K562 (cell line): ENCODE data around the gene CUX1. TPM values are rescaled to one million over a fixed set of nuclear protein-coding genes. Genes with fewer than 3 reads are reported as not detected.

Source experiments
- CEBPG ChIP-seq, 3 experiments: fragments of 200-800 bp in 1 of 3; sonication (Bioruptor generic) in 1 of 3; sonication (generic) in 1 of 3; formaldehyde crosslinking in 1 of 3; IDR thresholded peaks in 2 of 3; conservative IDR thresholded peaks in 1 of 3; 2 replicates each; pipeline versions ENCODE4 v1.6.1 to v1.8.0; 2016 to 2022; ENCODE audit warnings: missing compliant biosample characterization in 2 of 3, missing genetic modification characterization in 2 of 3, mild to moderate bottlenecking in 1 of 3, missing genetic modification reagents in 1 of 3
- CTBP1 ChIP-seq: fragments of 450-650 bp; IDR thresholded peaks from 2 replicates; pipeline ENCODE4 v1.6.1; 2016; ENCODE audit warnings: borderline replicate concordance
- ELK3 ChIP-seq: fragments of 450-650 bp; formaldehyde crosslinking; IDR thresholded peaks from 2 replicates; pipeline ENCODE4 v1.4.0; 2020; ENCODE audit warnings: mild to moderate bottlenecking
- KLF10 ChIP-seq: fragments of 250-450 bp; sonication (Bioruptor Pico); IDR thresholded peaks from 2 replicates; pipeline ENCODE4 v1.6.1; 2021; ENCODE audit warnings: matching md5 sums
- MAFK ChIP-seq: IDR thresholded peaks from 2 replicates; pipeline ENCODE4 v1.6.1; 2011; ENCODE audit warnings: low read length, improper control_type of control experiment
- NR2C2 ChIP-seq, 2 experiments: fragments of 200-800 bp in 1 of 2; sonication (Bioruptor generic) in 1 of 2; sonication (generic) in 1 of 2; formaldehyde crosslinking in 1 of 2; IDR thresholded peaks; 2 replicates each; pipeline versions ENCODE4 v1.6.1 to v1.8.0; 2016 to 2022; ENCODE audit warnings: mild to moderate bottlenecking in 1 of 2, missing compliant biosample characterization in 1 of 2, missing genetic modification characterization in 1 of 2, missing genetic modification reagents in 1 of 2
- PURB ChIP-seq: sonication (generic); formaldehyde crosslinking; IDR thresholded peaks from 2 replicates; pipeline ENCODE4 v1.9.0; 2021; ENCODE audit warnings: low read depth, mild to moderate bottlenecking, missing genetic modification reagents
- SIN3A ChIP-seq, 2 experiments: fragments of 150-350 bp in 1 of 2; IDR thresholded peaks; 2 replicates each; pipeline ENCODE4 v1.6.1; 2011 to 2016; ENCODE audit warnings: borderline replicate concordance in 2 of 2, low read depth in 2 of 2, low read length in 2 of 2, mild to moderate bottlenecking in 2 of 2, moderate library complexity in 2 of 2; ENCODE audit not compliant: control insufficient read depth in 1 of 2
- SNAPC5 ChIP-seq: fragments of 250-450 bp; sonication (Bioruptor Pico); IDR thresholded peaks from 2 replicates; pipeline ENCODE4 v1.8.0; 2021; ENCODE audit warnings: moderate library complexity, mild to moderate bottlenecking, inconsistent platforms
- SNRNP70 ChIP-seq: fragments of 200-400 bp; formaldehyde crosslinking; optimal IDR thresholded peaks from 2 replicates; pipeline ENCODE3; 2017; ENCODE audit warnings: low read depth, low read length
- SRSF7 ChIP-seq: fragments of 200-400 bp; formaldehyde crosslinking; optimal IDR thresholded peaks from 2 replicates; pipeline ENCODE3; 2017; ENCODE audit warnings: mild to moderate bottlenecking, low read depth, low read length
- TGIF2 ChIP-seq: sonication (generic); formaldehyde crosslinking; IDR thresholded peaks from 2 replicates; pipeline ENCODE4 v1.8.1; 2022; ENCODE audit warnings: mild to moderate bottlenecking, missing genetic modification reagents, moderate library complexity
- TSC22D4 ChIP-seq: fragments of 450-650 bp; IDR thresholded peaks from 2 replicates; pipeline ENCODE4 v1.6.1; 2016; ENCODE audit warnings: missing genetic modification characterization, missing biosample characterization, control low read depth
- ZFP30 ChIP-seq: fragments of 250-450 bp; sonication (Bioruptor Pico); IDR thresholded peaks from 2 replicates; pipeline ENCODE4 v1.8.0; 2022; ENCODE audit warnings: moderate library complexity, mild to moderate bottlenecking, inconsistent platforms, borderline replicate concordance
- ZKSCAN1 ChIP-seq: fragments of 150-350 bp; IDR thresholded peaks from 2 replicates; pipeline ENCODE4 v1.6.1; 2016; ENCODE audit warnings: low read depth, low read length
- ZNF3 ChIP-seq: fragments of 250-450 bp; sonication (Bioruptor Pico); IDR thresholded peaks from 2 replicates; pipeline ENCODE4 v1.5.0; 2021; ENCODE audit warnings: mild to moderate bottlenecking, moderate library complexity
- ZNF699 ChIP-seq: fragments of 250-450 bp; sonication (Bioruptor Pico); IDR thresholded peaks from 2 replicates; pipeline ENCODE4 v1.8.0; 2021; ENCODE audit warnings: mild to moderate bottlenecking, moderate library complexity; ENCODE audit not compliant: insufficient replicate concordance
- ZSCAN29 ChIP-seq: fragments of 450-650 bp; IDR thresholded peaks from 2 replicates; pipeline ENCODE4 v1.6.1; 2017
- polyA plus RNA-seq, 8 experiments: library from polyadenylated mRNA; depleted of rRNA in 4 of 8; stranded (reverse) in 5 of 8; unstranded in 3 of 8; fragments of >200 nt; fragmentation: Nextera tagmentation in 2 of 8; fragmentation: Illumina TruSeq in 1 of 8; extraction: Ambion mirVana in 2 of 8; extraction: Trizol in 1 of 8; gene quantifications; 2 replicates each; pipeline versions ENCODE4 v1.2.1 to v1.2.3, GENCODE V29; 2011 to 2014; ENCODE audit warnings: inconsistent platforms in 1 of 8, missing spikeins in 1 of 8
- total RNA-seq, 7 experiments: library from RNA; depleted of rRNA in 6 of 7; stranded (reverse); fragments of >200 nt in 6 of 7; fragmentation: Illumina TruSeq in 2 of 7; extraction: Trizol in 2 of 7; gene quantifications; 2 replicates each; pipeline versions ENCODE4 v1.2.1 to v1.2.3, GENCODE V29; 2011 to 2021; ENCODE audit warnings: low replicate concordance in 1 of 7
- TF ChIP-seq, protein P1 (sequence below): fragments of 450-650 bp; IDR thresholded peaks from 2 replicates; pipeline ENCODE4 v1.6.1; 2016; ENCODE audit warnings: borderline replicate concordance

The CUX1 gene
- total and polyA plus RNA-seq, 9 of the 15 experiments (the other 6 are each of a cell fraction or from before 2014, with no cell fraction given), result 3.6 to 55.3 (median 25.2) TPM

DNA sequence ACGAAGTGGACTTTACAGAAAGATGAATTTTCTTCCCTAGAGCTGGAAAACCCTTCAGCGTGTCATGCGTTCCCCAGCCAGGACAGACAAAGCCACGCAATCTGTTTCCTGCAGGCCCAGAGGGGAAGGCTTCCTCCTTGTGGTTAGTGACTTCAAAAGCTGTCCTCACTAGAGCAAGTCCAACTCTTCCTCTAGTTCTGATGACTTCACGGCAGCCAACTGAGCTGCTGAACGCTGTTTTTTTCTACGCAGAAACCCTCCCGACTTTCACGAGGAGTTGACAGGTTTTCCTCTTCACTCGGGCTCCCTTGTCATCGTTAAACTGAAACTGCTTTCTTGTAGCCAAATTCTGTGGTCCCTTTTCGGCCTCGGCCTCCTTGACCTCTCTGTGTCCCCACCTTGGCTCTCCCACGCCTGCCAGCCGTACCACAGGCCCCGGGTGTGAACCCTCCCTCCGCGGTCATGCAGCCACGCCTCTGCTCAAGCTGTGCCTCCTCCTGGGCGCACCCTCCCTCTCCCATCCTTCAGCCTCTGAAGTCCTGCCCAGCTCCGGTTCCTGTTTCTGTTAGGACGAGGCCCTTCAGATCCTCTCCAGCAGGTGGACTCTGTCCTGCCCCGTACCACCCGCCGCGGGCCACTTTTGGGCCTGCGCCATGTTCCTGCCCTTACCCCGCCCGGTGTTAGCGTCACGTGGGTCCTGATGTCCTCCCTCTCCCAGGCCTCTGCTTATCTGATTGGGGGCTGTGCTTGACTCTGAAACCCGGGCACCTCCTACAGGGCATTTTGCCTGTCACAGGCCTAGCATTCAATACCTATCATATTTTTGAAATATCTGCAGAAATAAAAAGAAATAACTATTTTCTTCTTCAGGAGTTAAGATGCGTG lies 39.3 kb downstream of the CUX1 start (continued):
- peak; percentile 20 to 78; a peak in 1 of 4 replicates for TF ChIP-seq SIN3A (IDR thresholded peaks at IDR 0.05; ENCODE audit: borderline replicate concordance in 2 of 2, control insufficient read depth in 1 of 2, low read depth in 2 of 2, low read length in 2 of 2)
- 0 out of 2 replicates have a peak, but pooled peaks have one; percentile 50 for TF ChIP-seq NR2C2 (CRISPR knock-in tag; IDR thresholded peaks at IDR 0.05)
- TF ChIP-seq NR2C2 (tag; IDR thresholded peaks at IDR 0.05), result peak; percentile 93
- TF ChIP-seq ZNF699 (CRISPR knock-in tag), result no peak
- no peak for TF ChIP-seq PURB
- TF ChIP-seq, protein P1, sequence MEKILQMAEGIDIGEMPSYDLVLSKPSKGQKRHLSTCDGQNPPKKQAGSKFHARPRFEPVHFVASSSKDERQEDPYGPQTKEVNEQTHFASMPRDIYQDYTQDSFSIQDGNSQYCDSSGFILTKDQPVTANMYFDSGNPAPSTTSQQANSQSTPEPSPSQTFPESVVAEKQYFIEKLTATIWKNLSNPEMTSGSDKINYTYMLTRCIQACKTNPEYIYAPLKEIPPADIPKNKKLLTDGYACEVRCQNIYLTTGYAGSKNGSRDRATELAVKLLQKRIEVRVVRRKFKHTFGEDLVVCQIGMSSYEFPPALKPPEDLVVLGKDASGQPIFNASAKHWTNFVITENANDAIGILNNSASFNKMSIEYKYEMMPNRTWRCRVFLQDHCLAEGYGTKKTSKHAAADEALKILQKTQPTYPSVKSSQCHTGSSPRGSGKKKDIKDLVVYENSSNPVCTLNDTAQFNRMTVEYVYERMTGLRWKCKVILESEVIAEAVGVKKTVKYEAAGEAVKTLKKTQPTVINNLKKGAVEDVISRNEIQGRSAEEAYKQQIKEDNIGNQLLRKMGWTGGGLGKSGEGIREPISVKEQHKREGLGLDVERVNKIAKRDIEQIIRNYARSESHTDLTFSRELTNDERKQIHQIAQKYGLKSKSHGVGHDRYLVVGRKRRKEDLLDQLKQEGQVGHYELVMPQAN, result peak; percentile 84
- TF ChIP-seq ZFP30, result no peak
- no peak; the same call in 1 of the 2 replicates for TF ChIP-seq ZKSCAN1
- peak; percentile 99 for TF ChIP-seq CTBP1
- TF ChIP-seq ZSCAN29, result no peak
- TF ChIP-seq ZNF3 (CRISPR knock-in tag), result no peak
- TF ChIP-seq ELK3 (CRISPR knock-in tag), result no peak
- TF ChIP-seq SNRNP70, result no peak
- no peak for TF ChIP-seq KLF10
- TF ChIP-seq TSC22D4 (tag), result no peak
- no peak for TF ChIP-seq SNAPC5 (CRISPR knock-in tag)
- peak; percentile 66 for TF ChIP-seq CEBPG (CRISPR knock-in tag; IDR thresholded peaks at IDR 0.05)
- peak; percentile 27 to 40; a peak in 2 of 4 replicates for TF ChIP-seq CEBPG (tag; conservative IDR thresholded peaks at IDR 0.05 in 1 of 2, IDR thresholded peaks at IDR 0.05 in 1 of 2)
- TF ChIP-seq MAFK, result 0 out of 2 replicates have a peak, but pooled peaks have one; percentile 29
- no peak for TF ChIP-seq SRSF7
- TF ChIP-seq TGIF2 (CRISPR knock-in tag), result no peak
